HEK293 (cell line): ENCODE data around the gene SYNGR3.

ENCODE experiments used
- BCL11B ChIP-seq: fragments of 450-650 bp; formaldehyde crosslinking; IDR thresholded peaks from 2 replicates; pipeline ENCODE4 v1.5.1; 2016; ENCODE audit warnings: low read depth, missing biosample characterization, missing genetic modification characterization
- BCL6B ChIP-seq: fragments of 450-650 bp; formaldehyde crosslinking; IDR thresholded peaks from 2 replicates; pipeline ENCODE4 v1.5.1; 2017; ENCODE audit warnings: missing biosample characterization, missing genetic modification characterization
- FEZF1 ChIP-seq: fragments of 450-650 bp; formaldehyde crosslinking; IDR thresholded peaks from 2 replicates; pipeline ENCODE4 v1.5.1; 2016; ENCODE audit warnings: missing biosample characterization, missing genetic modification characterization
- GFI1B ChIP-seq: fragments of 450-650 bp; formaldehyde crosslinking; IDR thresholded peaks from 2 replicates; pipeline ENCODE4 v1.5.1; 2016; ENCODE audit warnings: missing biosample characterization, missing genetic modification characterization
- IKZF3 ChIP-seq: fragments of 450-650 bp; IDR thresholded peaks from 2 replicates; pipeline ENCODE4 v1.5.0; 2018; ENCODE audit warnings: missing biosample characterization, mild to moderate bottlenecking, missing genetic modification characterization, moderate library complexity
- PRDM1 ChIP-seq: fragments of 450-650 bp; formaldehyde crosslinking; IDR thresholded peaks from 2 replicates; pipeline ENCODE4; 2016; ENCODE audit warnings: missing biosample characterization, missing genetic modification characterization
- PRDM6 ChIP-seq: fragments of 450-650 bp; formaldehyde crosslinking; IDR thresholded peaks from 2 replicates; pipeline ENCODE4 v1.5.1; 2017; ENCODE audit warnings: missing biosample characterization, missing genetic modification characterization
- SP3 ChIP-seq: fragments of 450-650 bp; formaldehyde crosslinking; IDR thresholded peaks from 2 replicates; pipeline ENCODE4 v1.5.1; 2016; ENCODE audit warnings: missing biosample characterization, missing genetic modification characterization
- YY2 ChIP-seq: fragments of 450-650 bp; formaldehyde crosslinking; IDR thresholded peaks from 2 replicates; pipeline ENCODE4 v1.5.1; 2016; ENCODE audit warnings: missing biosample characterization, missing genetic modification characterization
- ZBTB17 ChIP-seq: fragments of 450-650 bp; formaldehyde crosslinking; IDR thresholded peaks from 2 replicates; pipeline ENCODE4 v1.5.1; 2016; ENCODE audit warnings: missing biosample characterization, missing genetic modification characterization
- ZBTB7A ChIP-seq: fragments of 450-650 bp; formaldehyde crosslinking; IDR thresholded peaks from 2 replicates; pipeline ENCODE4 v1.5.1; 2016; ENCODE audit warnings: low read depth, missing biosample characterization, missing genetic modification characterization
- ZNF148 ChIP-seq: fragments of 450-650 bp; formaldehyde crosslinking; IDR thresholded peaks from 2 replicates; pipeline ENCODE4 v1.5.0; 2017; ENCODE audit warnings: missing biosample characterization, missing genetic modification characterization, borderline replicate concordance
- ZNF169 ChIP-seq: fragments of 450-650 bp; formaldehyde crosslinking; IDR thresholded peaks from 2 replicates; pipeline ENCODE4 v1.5.1; 2016; ENCODE audit warnings: missing biosample characterization, missing genetic modification characterization
- ZNF2 ChIP-seq: fragments of 450-650 bp; formaldehyde crosslinking; IDR thresholded peaks from 2 replicates; pipeline ENCODE4 v1.5.1; 2016; ENCODE audit warnings: missing biosample characterization, missing genetic modification characterization
- ZNF37A ChIP-seq: fragments of 450-650 bp; IDR thresholded peaks from 2 replicates; pipeline ENCODE4 v1.5.1; 2018; ENCODE audit warnings: missing biosample characterization, missing genetic modification characterization
- ZNF449 ChIP-seq: fragments of 450-650 bp; formaldehyde crosslinking; IDR thresholded peaks from 2 replicates; pipeline ENCODE4 v1.5.1; 2017; ENCODE audit warnings: missing biosample characterization, mild to moderate bottlenecking, missing genetic modification characterization, moderate library complexity
- ZNF473 ChIP-seq: fragments of 450-650 bp; formaldehyde crosslinking; IDR thresholded peaks from 2 replicates; pipeline ENCODE4 v1.5.1; 2017; ENCODE audit warnings: missing biosample characterization, missing genetic modification characterization
- ZNF510 ChIP-seq: fragments of 450-650 bp; formaldehyde crosslinking; IDR thresholded peaks from 2 replicates; pipeline ENCODE4 v1.5.1; 2018; ENCODE audit warnings: mild to moderate bottlenecking, missing genetic modification characterization, missing biosample characterization; ENCODE audit not compliant: insufficient replicate concordance
- ZNF530 ChIP-seq: fragments of 450-650 bp; formaldehyde crosslinking; IDR thresholded peaks from 2 replicates; pipeline ENCODE4 v1.5.1; 2016; ENCODE audit warnings: low read depth, missing biosample characterization, missing genetic modification characterization
- ZNF548 ChIP-seq: fragments of 450-650 bp; formaldehyde crosslinking; IDR thresholded peaks from 2 replicates; pipeline ENCODE4 v1.5.1; 2016; ENCODE audit warnings: missing biosample characterization, missing genetic modification characterization
- ZNF645 ChIP-seq: fragments of 450-650 bp; formaldehyde crosslinking; IDR thresholded peaks from 2 replicates; pipeline ENCODE4; 2016; ENCODE audit warnings: missing biosample characterization, missing genetic modification characterization
- ZNF677 ChIP-seq: fragments of 450-650 bp; IDR thresholded peaks from 2 replicates; pipeline ENCODE4 v1.5.0; 2018; ENCODE audit warnings: missing biosample characterization, mild to moderate bottlenecking, missing genetic modification characterization, moderate library complexity
- ZSCAN16 ChIP-seq: fragments of 450-650 bp; formaldehyde crosslinking; IDR thresholded peaks from 2 replicates; pipeline ENCODE4 v1.5.1; 2016; ENCODE audit warnings: missing biosample characterization, missing genetic modification characterization
- ZSCAN30 ChIP-seq: fragments of 450-650 bp; IDR thresholded peaks from 2 replicates; pipeline ENCODE4 v1.5.1; 2018; ENCODE audit warnings: missing biosample characterization, mild to moderate bottlenecking, missing genetic modification characterization, moderate library complexity

SYNGR3 gene

GRCh38 chr16:1964506-1965395, 25.0 kb upstream of the SYNGR3 start, which contains the start of gene RPS2 (continued):
- TF ChIP-seq ZNF677: 0 out of 2 replicates have a peak, but pooled peaks have one; percentile 9
- peak; percentile 94 for TF ChIP-seq ZSCAN30 (tag by site-specific recombination)
- 0 out of 2 replicates have a peak, but pooled peaks have one; percentile 43 for TF ChIP-seq ZNF148 (tag by site-specific recombination)
- TF ChIP-seq GFI1B (tag by site-specific recombination): peak; percentile 62
- TF ChIP-seq YY2: peak; percentile 77
- TF ChIP-seq ZNF169 (tag by site-specific recombination): no peak
- TF ChIP-seq ZSCAN16 (tag by site-specific recombination): no peak
- no peak for TF ChIP-seq ZNF510 (tag by site-specific recombination)
- TF ChIP-seq ZNF645 (tag by site-specific recombination): 0 out of 2 replicates have a peak, but pooled peaks have one; percentile 43
- TF ChIP-seq BCL11B: peak; percentile 90
- TF ChIP-seq ZNF37A (tag by site-specific recombination): no peak
- no peak for TF ChIP-seq FEZF1 (tag by site-specific recombination)
- TF ChIP-seq ZNF473: no peak
- TF ChIP-seq PRDM6 (tag by site-specific recombination): no peak
- peak; percentile 78; the same call in 1 of the 2 replicates for TF ChIP-seq ZNF2
- no peak for TF ChIP-seq ZNF530
- 0 out of 2 replicates have a peak, but pooled peaks have one; percentile 6 for TF ChIP-seq IKZF3 (tag by site-specific recombination)
- no peak for TF ChIP-seq PRDM1 (tag by site-specific recombination)
- TF ChIP-seq BCL6B (tag by site-specific recombination): no peak
- TF ChIP-seq ZBTB17 (tag by site-specific recombination): peak; percentile 88
- no peak for TF ChIP-seq ZNF548 (tag by site-specific recombination)
- peak; percentile 74; the same call in 1 of the 2 replicates for TF ChIP-seq ZBTB7A (tag by site-specific recombination)
- TF ChIP-seq SP3 (tag by site-specific recombination): peak; percentile 94
- TF ChIP-seq ZNF449 (tag by site-specific recombination): peak; percentile 10; the same call in 1 of the 2 replicates
